ENCODE measurements around the gene GSE1.

GRCh38 chr16:85658504-85659326 lies 45.6 kb downstream of the GSE1 start:
- TF ChIP-seq CTCF (IDR thresholded peaks at IDR 0.05) (no peak), POLR2AphosphoS5 (IDR thresholded peaks at IDR 0.05) (no peak), EP300 (IDR thresholded peaks at IDR 0.05) (no peak)
